GM10248 (cell line): ENCODE data around the gene KANSL1.

Source experiments
- CTCF ChIA-PET: fragments of 300-600 bp; sonication (Branson Sonifier 250); formaldehyde crosslinking; extraction: SDS; loops from one replicate; lab custom pipeline; 2021; ENCODE audit warnings: antibody characterized with exemption; lab: Yijun Ruan, JAX
- POLR2A ChIA-PET: fragments of 350-650 bp; sonication (Branson Sonifier 250); formaldehyde crosslinking; extraction: SDS; loops from one replicate; lab custom pipeline; 2020; ENCODE audit warnings: antibody characterized with exemption; lab: Yijun Ruan, JAX
- DNase-seq: peaks from one replicate; pipeline ENCODE4 v3.0.0; 2012; ENCODE audit errors: extremely low spot score
- TF ChIP-seq, protein P1 (sequence below): IDR thresholded peaks from 2 replicates; pipeline ENCODE4 v1.5.1; 2012; ENCODE audit warnings: mild to moderate bottlenecking, low read depth; ENCODE audit errors: extremely low read depth, missing control alignments, control extremely low read depth

The KANSL1 gene

DNA sequence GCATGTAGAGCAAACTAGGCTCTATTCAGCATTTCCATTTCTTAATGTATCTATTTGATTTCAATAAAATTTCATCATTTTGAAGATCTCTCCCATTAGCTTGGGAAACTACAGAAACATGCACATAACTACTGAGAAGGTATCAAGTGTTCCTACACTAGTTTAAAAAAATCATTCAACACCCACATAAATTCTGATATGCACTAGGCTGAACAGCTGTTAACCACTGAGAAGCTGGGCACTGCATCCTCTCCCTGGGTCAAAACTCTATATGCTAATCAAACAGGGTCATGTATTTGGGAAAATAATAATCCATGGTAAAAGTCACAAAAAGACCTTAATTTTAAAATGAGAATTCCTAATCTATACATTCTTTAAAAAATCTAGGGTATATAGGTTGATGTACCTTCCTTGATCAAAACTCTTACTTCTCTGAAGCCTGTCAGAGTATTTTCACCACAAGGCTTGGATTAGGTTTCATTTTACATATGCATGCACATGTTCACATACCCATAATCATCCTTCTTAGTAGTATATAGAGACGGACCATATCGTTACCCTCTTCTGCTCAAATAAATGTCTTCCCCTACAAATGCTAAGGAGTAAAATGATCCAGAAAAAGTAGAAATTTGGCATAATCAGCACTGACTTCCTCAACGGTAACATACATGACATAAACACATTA is 57.2 kb downstream of the KANSL1 start:
- ChIA-PET CTCF (interaction anchor here (0.7 kb wide), 1 partner anchor 17 kb away, joined by 3 read pairs; no protein-coding TSS in a partner anchor), POLR2A (no interaction called here)
- DNase-seq, result no peak
- TF ChIP-seq, protein P1, sequence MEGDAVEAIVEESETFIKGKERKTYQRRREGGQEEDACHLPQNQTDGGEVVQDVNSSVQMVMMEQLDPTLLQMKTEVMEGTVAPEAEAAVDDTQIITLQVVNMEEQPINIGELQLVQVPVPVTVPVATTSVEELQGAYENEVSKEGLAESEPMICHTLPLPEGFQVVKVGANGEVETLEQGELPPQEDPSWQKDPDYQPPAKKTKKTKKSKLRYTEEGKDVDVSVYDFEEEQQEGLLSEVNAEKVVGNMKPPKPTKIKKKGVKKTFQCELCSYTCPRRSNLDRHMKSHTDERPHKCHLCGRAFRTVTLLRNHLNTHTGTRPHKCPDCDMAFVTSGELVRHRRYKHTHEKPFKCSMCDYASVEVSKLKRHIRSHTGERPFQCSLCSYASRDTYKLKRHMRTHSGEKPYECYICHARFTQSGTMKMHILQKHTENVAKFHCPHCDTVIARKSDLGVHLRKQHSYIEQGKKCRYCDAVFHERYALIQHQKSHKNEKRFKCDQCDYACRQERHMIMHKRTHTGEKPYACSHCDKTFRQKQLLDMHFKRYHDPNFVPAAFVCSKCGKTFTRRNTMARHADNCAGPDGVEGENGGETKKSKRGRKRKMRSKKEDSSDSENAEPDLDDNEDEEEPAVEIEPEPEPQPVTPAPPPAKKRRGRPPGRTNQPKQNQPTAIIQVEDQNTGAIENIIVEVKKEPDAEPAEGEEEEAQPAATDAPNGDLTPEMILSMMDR, result no peak

DNA sequence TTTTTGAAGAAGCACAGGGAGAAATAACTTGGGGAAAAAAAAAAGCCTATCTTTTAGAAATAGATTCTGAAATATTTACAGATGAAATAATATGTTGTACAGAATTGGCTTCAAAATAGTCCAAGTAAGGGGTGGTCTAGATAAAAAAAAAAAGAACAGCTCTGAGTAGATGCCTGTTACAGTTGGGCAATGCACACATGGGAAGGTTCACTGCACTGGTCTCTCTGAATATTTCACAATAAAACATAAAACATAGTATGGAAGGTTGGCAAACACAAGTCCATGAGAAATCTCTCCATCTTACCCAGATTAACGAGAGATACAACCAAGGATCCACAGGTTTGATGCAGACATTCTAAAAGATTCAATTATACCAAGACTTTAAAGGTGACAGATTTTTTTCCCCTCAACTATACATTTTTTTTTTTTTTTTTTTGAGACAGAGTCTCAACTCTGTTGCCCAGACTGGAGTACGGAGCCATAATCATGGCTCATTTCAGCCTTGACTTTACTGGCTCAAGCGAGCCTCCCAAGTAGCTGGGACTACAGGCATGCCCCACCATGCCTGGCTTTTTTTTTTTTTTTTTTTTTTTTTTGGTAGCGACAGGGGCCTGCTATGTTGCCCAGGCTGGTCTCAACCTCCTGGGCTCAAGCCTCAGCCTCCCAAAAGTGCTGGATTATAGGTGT is 58.0 kb downstream of the KANSL1 start:
- CTCF ChIA-PET, result interaction anchor here (0.7 to 1.5 kb wide), 3 partner anchors 16 to 22 kb away, joined by 3 read pairs; no protein-coding TSS in a partner anchor
- POLR2A ChIA-PET, result no interaction called here
- TF ChIP-seq, protein P1, result no peak
- DNase-seq, result no peak

DNA sequence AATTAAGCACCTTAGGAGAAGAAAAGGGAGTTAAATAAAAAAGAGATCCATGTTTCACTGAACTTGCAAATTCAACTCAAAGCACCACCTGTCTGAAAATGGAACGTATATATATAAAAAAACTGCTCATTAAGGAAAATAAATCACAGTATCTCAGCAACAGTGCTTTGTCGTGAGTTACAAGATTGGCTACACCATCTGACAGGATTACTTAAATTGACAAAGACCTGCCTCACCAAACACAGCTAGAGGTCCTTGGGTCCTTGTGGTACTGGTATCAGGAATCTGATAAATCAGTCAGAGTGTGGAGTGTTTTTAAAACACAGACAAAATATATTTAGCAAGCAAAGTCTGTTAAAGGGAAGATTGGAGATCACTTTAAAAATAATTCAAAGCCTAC is 63.9 kb downstream of the KANSL1 start:
- DNase-seq, result no peak
- ChIA-PET CTCF (interaction anchor here (1.2 kb wide), 1 partner anchor 64 kb away, joined by 3 read pairs; no protein-coding TSS in a partner anchor), POLR2A (no interaction called here)
- TF ChIP-seq, protein P1, result no peak

DNA sequence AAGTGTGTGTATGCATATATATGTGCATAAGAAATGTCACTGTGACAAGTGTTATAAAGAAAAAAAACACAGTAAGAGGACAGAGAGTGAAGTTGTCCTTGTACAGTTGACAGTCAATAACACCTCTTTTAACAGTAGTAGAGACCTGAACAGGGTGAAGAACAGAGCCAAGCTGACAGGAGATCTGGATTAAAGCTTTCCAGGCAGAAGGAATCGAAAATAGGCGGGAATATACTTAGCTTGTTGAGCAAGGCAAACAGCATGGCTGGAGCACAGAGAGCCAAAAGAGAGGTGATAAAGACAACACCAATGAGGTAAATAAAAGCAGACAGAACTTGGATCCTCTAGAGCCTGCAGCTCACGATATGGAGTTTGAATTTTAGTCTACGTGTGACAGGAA is 64.8 kb downstream of the KANSL1 start:
- no peak for DNase-seq
- TF ChIP-seq, protein P1, result no peak
- POLR2A ChIA-PET, result no interaction called here
- CTCF ChIA-PET, result interaction anchor here (1.2 kb wide), 1 partner anchor 65 kb away, joined by 3 read pairs; no protein-coding TSS in a partner anchor

DNA sequence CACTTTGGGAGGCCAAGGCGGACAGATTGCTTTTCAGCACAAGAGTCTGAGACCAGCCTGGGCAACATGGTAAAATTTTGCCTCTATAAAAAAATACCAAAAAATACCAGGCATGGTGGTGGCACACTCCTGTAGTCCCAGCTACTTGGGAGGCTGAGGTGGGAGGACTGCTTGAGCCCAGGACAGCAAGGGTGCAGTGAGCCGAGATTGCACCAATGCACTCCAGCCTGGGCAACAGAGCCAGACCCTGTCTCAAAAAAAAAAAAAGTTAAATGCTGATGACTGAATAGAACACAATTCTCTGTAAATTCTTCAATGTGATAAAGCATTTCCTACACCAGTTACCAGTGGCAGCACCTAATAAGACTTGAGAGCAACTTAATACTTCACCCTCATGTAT is 65.7 kb downstream of the KANSL1 start:
- DNase-seq, result no peak
- TF ChIP-seq, protein P1, result no peak
- POLR2A ChIA-PET, result no interaction called here
- CTCF ChIA-PET, result no interaction called here

DNA sequence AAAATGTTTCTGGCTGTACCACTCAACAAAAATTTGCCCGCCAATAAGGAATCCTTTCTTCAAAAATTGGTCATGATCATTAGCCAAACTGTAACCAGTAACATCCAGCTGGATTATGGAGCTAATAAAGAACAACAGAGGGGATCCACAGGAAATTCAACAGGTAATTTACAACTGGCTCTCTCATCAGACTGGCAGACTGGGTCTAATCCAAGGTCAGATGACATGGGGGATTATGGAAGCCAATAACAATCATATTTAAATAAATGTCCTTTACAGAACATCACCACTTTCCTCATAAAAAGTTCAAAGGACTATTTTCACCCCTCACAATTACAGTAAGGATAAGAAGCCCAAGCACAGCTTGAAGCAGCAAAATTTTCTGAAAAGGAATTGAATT is 66.4 kb downstream of the KANSL1 start:
- DNase-seq, result no peak
- TF ChIP-seq, protein P1, result no peak
- ChIA-PET CTCF (interaction anchor here (1.2 kb wide), 1 partner anchor 35 kb away, joined by 3 read pairs; no protein-coding TSS in a partner anchor), POLR2A (no interaction called here)
